AG04449 (cell line): ENCODE measurements around the gene KPNA2.
"Not testable (repeated sequence)": the region's sequence is repeated elsewhere in the genome, so short reads cannot be mapped to it uniquely, and the experiment has no call there.

Experiments used
- CTCF ChIA-PET: fragments of 350-600 bp; formaldehyde crosslinking; extraction: SDS; loops from one replicate; lab custom pipeline; 2021; ENCODE audit warnings: antibody characterized with exemption; lab: Yijun Ruan, JAX
- POLR2A ChIA-PET: fragments of 400-600, 350-600 bp; formaldehyde crosslinking; extraction: SDS; loops from one replicate; lab custom pipeline; 2020; ENCODE audit warnings: antibody characterized with exemption, inconsistent platforms; lab: Yijun Ruan, JAX
- DNase-seq: peaks from one replicate; pipeline ENCODE4 v3.0.0-alpha.2; 2010; ENCODE audit warnings: low read depth, low spot score
- H3K4me3 ChIP-seq: 2 replicates; pipeline ENCODE4 v1.5.1; 2011; ENCODE audit warnings: low read depth, mild to moderate bottlenecking, control low read depth, low read length
- CTCF ChIP-seq: IDR thresholded peaks from one replicate; pipeline ENCODE4 v1.5.1; 2011; ENCODE audit warnings: mild to moderate bottlenecking, moderate library complexity, low read length, control low read depth, inconsistent platforms; ENCODE audit not compliant: insufficient read depth; ENCODE audit errors: missing control alignments

The KPNA2 gene

GRCh38 chr17:68006797-68007196, 28.7 kb upstream of the KPNA2 start:
- no peak for DNase-seq
- TF ChIP-seq CTCF, result no peak
- POLR2A ChIA-PET, result no interaction called here
- CTCF ChIA-PET, result interaction anchor here (2.7 kb wide), 1 partner anchor 13 kb away, joined by 11 read pairs; no protein-coding TSS in a partner anchor
- H3K4me3 ChIP-seq, result no peak overlapping the region

GRCh38 chr17:68011199-68011665, 24.3 kb upstream of the KPNA2 start:
- H3K4me3 ChIP-seq, result no peak overlapping the region
- peak; percentile 64 for TF ChIP-seq CTCF
- DNase-seq, result no peak
- ChIA-PET POLR2A (no interaction called here), CTCF (interaction anchor here (0.6 to 1.6 kb wide), 7 partner anchors 10 to 453 kb away, joined by 3 to 5 read pairs (median 3); no protein-coding TSS in a partner anchor)

- POLR2A ChIA-PET, result no interaction called here
- DNase-seq, result no peak
- CTCF ChIA-PET, result no interaction called here
- no peak overlapping the region for H3K4me3 ChIP-seq
- TF ChIP-seq CTCF, result no peak
Observed at GRCh38 chr17:68013385-68013784, 22.1 kb upstream of the KPNA2 start.

- ChIA-PET POLR2A (no interaction called here), CTCF (interaction anchor here (1.3 kb wide), 1 partner anchor 11 kb away, joined by 4 read pairs; no protein-coding TSS in a partner anchor)
- no peak overlapping the region for H3K4me3 ChIP-seq
- TF ChIP-seq CTCF, result no peak
- DNase-seq, result no peak
Observed at GRCh38 chr17:68015081-68015723, 20.3 kb upstream of the KPNA2 start.

- CTCF ChIA-PET, result no interaction called here
- DNase-seq, result no peak
- POLR2A ChIA-PET, result no interaction called here
- no peak for TF ChIP-seq CTCF
- no peak overlapping the region for H3K4me3 ChIP-seq
Observed at GRCh38 chr17:68016838-68017237, 18.7 kb upstream of the KPNA2 start.

GRCh38 chr17:68018493-68018892, 17.0 kb upstream of the KPNA2 start:
- POLR2A ChIA-PET, H3K4me3 ChIP-seq, DNase-seq: not testable (repeated sequence)
- CTCF ChIA-PET, result interaction anchor here (2.4 kb wide), 1 partner anchor 24 kb away, joined by 10 read pairs; no protein-coding TSS in a partner anchor
